Measurements from ENCODE around the gene ARRDC5.

- no peak for TF ChIP-seq CTCF (IDR thresholded peaks at IDR 0.05; ENCODE audit: poor library complexity)
- TF ChIP-seq EZH2 (IDR thresholded peaks at IDR 0.05; ENCODE audit: borderline replicate concordance) = no peak
- TF ChIP-seq EZH2phosphoT487 (IDR thresholded peaks at IDR 0.05; ENCODE audit: low read depth, severe bottlenecking, unreplicated experiment) = no peak
These were observed 31.0 kb downstream of the ARRDC5 start for GRCh38 chr19:4871711-4872110.

Measured in hepatocyte (in vitro differentiated cells).